ENCODE data around the gene GPANK1.

Gene GPANK1

GRCh38 chr6:31643818-31644454 lies 20.9 kb downstream of the GPANK1 start:
- in situ Hi-C loops (cut with MboI; ENCODE audit: low sequenced_read_pairs), result no loop called here

DNA sequence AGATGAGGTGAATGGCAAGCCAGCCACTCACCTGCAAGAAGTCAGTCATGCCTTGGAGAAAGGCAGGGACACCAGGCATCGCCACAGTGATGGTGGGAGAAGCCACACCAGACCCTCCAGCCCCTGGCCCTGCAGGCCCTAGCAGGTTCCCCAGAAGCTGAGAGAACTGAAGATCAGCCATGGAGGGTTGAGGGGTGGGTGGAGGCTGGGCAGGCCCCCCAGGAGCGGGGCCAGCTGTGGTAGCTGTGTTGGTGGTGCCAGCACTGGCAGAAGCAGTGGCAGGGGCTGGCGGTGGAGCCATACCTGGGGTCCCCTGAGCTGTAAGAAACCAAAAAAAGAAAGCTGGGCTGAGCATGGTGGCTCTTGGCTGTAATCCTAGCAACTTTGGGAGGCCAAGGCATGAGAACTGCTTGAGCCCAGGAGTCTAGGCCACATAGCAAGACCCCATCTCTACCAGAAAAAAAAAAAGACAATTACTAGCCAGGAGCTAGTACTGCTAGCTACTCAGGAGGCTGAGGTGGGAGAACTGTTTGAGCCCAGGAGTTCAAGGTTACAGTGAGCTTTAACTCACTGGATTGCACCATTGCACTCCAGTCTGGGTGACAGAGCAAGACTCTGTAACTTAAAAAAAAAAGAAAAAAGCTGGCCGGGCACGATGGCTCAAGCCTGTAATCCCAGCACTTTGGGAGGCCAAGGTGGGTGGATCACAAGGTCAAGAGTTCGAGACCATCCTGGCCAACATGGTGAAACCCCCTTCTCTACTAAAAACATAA lies 21.8 kb downstream of the GPANK1 start:
- in situ Hi-C loops (cut with MboI; ENCODE audit: low sequenced_read_pairs), result no loop called here

- in situ Hi-C loops (cut with MboI; ENCODE audit: low sequenced_read_pairs), result no loop called here
Measured at GRCh38 chr6:31641370-31641769, 23.4 kb downstream of the GPANK1 start.

DNA sequence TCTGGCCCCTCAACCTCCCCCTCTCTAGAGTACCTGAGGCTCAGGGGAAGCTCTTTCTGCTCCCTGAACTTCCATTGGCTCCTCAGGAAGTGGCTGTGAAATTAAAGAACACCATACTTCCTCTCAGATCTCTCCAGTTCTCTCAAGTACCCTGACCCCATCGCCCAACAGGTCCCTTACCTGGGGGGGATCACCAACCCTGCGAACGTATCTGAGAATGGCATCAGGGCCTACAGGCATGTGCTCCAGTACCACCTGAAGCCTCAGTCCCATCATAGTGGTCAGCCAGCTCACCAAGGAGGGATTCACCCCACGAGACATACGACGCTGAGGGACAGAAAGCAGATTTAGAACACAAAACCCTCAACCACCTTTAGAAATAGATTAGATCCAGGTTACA lies 24.2 kb downstream of the GPANK1 start:
- in situ Hi-C loops (cut with MboI; ENCODE audit: low sequenced_read_pairs), result no loop called here

DNA sequence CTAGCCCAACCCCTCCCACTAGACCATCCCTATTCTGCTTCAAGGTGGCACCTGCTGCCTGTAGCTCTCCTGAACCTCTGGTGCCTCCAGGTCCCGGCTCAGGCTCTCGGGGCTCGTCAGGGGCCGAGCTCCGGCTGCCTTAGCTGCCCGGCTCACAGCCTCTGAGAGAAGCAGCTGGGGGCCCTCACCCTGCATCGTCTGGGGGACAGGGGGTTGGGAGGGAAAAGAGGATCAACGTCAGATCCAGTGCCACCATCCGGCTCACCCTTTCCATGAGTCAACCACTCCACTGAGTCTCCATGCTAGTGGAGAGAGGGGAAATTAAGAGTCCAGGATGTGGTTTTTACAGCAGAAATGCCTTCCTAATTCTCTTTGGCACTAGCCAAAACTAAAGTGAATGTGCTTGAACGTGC lies 25.3 kb downstream of the GPANK1 start:
- in situ Hi-C loops (cut with MboI; ENCODE audit: low sequenced_read_pairs), result no loop called here

GRCh38 chr6:31639043-31639442 lies 25.8 kb downstream of the GPANK1 start:
- in situ Hi-C loops (cut with MboI; ENCODE audit: low sequenced_read_pairs), result no loop called here

GRCh38 chr6:31636698-31637596 lies 27.9 kb downstream of the GPANK1 start:
- in situ Hi-C loops (cut with MboI; ENCODE audit: low sequenced_read_pairs), result no loop called here

DNA sequence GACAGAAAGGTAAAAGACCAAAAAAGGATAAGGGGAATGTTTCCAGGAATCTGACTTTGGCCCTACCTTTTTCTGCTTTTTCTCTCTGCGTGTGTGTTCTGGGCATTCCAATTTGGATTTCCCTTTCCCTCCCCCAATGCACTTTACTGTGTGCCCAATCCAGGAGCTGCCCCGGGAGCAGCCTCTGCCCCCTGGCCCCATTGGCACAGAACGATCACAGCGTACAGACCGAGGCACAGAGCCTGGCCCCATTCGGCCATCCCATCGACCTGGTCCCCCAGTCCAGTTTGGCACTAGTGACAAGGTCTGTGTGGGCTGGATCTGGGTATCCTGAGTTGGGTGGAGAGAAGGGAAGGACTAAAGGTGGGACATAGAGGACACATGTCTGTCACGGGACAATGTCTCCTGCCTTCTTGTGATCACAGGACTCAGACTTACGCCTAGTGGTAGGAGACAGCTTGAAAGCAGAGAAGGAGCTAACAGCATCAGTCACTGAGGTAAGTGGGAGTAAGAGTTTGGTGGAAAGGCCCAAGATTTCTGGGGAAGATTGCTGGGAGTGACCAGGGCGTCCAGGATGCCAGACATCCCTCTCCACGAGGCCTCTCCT lies 29.7 kb downstream of the GPANK1 start:
- in situ Hi-C loops (cut with MboI; ENCODE audit: low sequenced_read_pairs), result no loop called here

DNA sequence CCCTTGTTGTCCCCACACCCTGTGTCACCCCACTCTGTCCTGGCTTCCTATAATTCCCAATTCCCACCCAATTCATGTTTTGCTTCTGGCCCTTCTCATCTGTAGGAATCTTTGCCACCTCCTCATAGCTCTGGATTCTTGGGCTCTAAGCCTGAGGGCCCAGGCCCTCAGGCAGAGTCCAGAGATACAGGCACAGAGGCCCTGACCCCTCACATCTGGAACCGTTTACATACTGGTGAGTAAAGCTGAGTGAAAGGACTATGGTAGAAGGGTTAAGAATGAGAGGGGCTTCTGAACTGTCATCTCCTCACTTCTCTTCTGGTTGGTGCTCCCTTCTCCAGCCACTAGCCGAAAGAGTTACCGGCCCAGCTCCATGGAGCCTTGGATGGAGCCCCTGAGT lies 30.7 kb downstream of the GPANK1 start:
- in situ Hi-C loops (cut with MboI; ENCODE audit: low sequenced_read_pairs), result no loop called here

- in situ Hi-C loops (cut with MboI; ENCODE audit: low sequenced_read_pairs), result no loop called here
Measured at GRCh38 chr6:31633447-31633846, 31.4 kb downstream of the GPANK1 start.

DNA sequence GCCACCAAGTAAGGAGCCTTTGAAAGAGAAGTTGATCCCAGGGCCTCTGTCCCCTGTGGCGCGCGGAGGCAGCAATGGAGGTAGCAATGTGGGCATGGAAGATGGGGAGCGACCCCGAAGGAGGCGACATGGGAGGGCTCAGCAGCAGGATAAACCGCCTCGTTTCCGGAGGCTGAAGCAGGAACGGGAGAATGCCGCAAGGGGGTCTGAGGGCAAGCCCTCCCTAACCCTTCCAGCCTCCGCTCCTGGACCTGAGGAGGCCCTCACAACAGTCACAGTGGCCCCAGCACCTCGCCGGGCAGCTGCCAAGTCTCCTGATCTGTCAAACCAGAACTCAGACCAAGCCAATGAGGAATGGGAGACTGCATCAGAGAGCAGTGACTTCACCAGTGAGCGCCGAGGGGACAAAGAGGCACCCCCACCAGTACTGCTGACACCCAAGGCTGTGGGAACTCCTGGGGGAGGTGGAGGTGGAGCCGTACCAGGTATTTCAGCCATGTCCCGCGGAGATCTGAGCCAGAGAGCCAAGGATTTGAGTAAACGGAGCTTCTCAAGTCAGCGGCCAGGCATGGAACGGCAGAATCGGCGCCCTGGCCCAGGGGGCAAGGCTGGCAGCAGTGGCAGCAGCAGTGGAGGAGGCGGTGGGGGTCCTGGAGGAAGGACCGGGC lies 32.4 kb downstream of the GPANK1 start:
- in situ Hi-C loops (cut with MboI; ENCODE audit: low sequenced_read_pairs), result no loop called here

- in situ Hi-C loops (cut with MboI; ENCODE audit: low sequenced_read_pairs), result no loop called here
Measured at GRCh38 chr6:31631681-31632278, 33.0 kb downstream of the GPANK1 start.

DNA sequence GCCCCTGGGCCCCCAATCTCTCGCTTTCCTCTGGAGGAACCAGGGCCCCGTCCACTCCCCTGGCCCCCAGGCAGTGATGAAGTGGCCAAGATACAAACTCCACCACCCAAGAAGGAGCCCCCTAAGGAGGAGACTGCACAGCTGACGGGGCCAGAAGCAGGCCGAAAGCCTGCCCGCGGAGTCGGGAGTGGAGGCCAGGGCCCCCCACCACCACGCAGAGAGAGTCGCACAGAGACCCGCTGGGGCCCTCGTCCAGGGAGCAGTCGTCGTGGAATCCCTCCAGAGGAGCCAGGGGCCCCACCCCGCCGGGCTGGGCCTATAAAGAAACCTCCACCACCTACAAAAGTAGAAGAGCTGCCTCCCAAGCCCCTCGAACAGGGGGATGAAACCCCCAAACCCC lies 33.6 kb downstream of the GPANK1 start:
- in situ Hi-C loops (cut with MboI; ENCODE audit: low sequenced_read_pairs), result no loop called here

- in situ Hi-C loops (cut with MboI; ENCODE audit: low sequenced_read_pairs), result no loop called here
Measured at GRCh38 chr6:31630177-31630934, 34.4 kb downstream of the GPANK1 start.

DNA sequence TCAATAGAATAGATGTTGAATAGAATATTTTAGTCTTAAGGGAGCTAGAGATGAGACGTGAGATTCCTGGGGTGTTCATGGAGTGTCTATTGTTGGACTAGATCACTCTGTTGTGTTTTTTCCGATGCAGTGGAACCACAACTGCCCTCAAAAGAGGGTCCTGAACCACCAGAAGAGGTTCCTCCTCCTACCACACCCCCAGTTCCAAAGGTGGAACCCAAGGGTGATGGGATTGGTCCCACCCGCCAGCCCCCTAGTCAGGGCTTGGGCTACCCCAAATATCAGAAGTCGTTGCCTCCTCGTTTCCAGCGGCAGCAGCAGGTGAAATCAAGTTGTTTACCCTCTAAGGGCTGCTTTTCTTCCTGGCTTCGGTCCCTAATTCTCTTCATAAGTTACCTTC lies 35.8 kb downstream of the GPANK1 start:
- in situ Hi-C loops (cut with MboI; ENCODE audit: low sequenced_read_pairs), result no loop called here

- in situ Hi-C loops (cut with MboI; ENCODE audit: low sequenced_read_pairs), result no loop called here
Measured at GRCh38 chr6:31627690-31628287, 37.0 kb downstream of the GPANK1 start.

GRCh38 chr6:31626952-31627351 lies 37.8 kb downstream of the GPANK1 start:
- in situ Hi-C loops (cut with MboI; ENCODE audit: low sequenced_read_pairs), result no loop called here

DNA sequence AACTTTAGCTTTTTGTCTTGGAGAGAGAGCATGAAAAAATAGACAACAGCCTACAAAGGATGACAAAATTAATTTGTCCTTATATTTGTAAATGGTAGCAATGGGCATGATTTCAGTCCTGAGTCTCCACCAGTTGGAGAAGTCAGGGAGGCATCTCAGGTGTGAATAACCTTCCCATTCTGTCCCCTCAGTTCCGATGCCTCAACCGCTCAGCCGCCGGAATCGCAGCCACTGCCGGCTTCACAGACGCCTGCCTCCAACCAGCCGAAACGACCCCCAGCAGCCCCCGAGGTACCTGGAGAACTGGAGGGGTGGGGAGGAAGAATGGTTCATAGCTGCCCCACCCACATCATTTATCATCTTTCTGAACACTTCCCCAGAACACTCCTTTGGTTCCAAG lies 40.7 kb downstream of the GPANK1 start:
- in situ Hi-C loops (cut with MboI; ENCODE audit: low sequenced_read_pairs), result no loop called here

GRCh38 chr6:31622684-31623091 lies 42.1 kb downstream of the GPANK1 start:
- in situ Hi-C loops (cut with MboI; ENCODE audit: low sequenced_read_pairs), result no loop called here
